GM18508 (cell line): ENCODE measurements around the gene MT4.

Source experiments
- ATAC-seq: cut with Tn5 transposase; IDR thresholded peaks from one replicate; pipeline ENCODE4 v1.9.1; 2021; ENCODE audit warnings: moderate number of reproducible peaks; ENCODE audit not compliant: insufficient read depth, unreplicated experiment

Gene MT4

GRCh38 chr16:56600398-56600999, 35.6 kb downstream of the MT4 start:
- ATAC-seq: no peak

GRCh38 chr16:56601325-56601724, 36.5 kb downstream of the MT4 start:
- ATAC-seq: no peak

GRCh38 chr16:56603589-56603988, 38.7 kb downstream of the MT4 start:
- ATAC-seq: no peak

- no peak for ATAC-seq
Observed at GRCh38 chr16:56604966-56605365, 40.1 kb downstream of the MT4 start.

- ATAC-seq: no peak
Observed at GRCh38 chr16:56605475-56605874, 40.6 kb downstream of the MT4 start.

GRCh38 chr16:56606071-56606475, 41.2 kb downstream of the MT4 start:
- ATAC-seq: no peak

GRCh38 chr16:56606476-56607108, 41.7 kb downstream of the MT4 start:
- no peak for ATAC-seq

- ATAC-seq: no peak
Observed at GRCh38 chr16:56607109-56607618, 42.3 kb downstream of the MT4 start.

- ATAC-seq: no peak
Observed at GRCh38 chr16:56607675-56608042, 42.8 kb downstream of the MT4 start.

GRCh38 chr16:56608043-56608875, 43.4 kb downstream of the MT4 start, which contains the start of gene MT2A:
TSS of gene MT2A (plus strand) at chr16:56608584. CDS start at chr16:56608656, 72 bp downstream.
- ATAC-seq: peak; percentile 47

- no peak for ATAC-seq
Observed at GRCh38 chr16:56608876-56609462, 44.1 kb downstream of the MT4 start.

- ATAC-seq: no peak
Observed at GRCh38 chr16:56609463-56609921, 44.6 kb downstream of the MT4 start.

- ATAC-seq: no peak
Observed at GRCh38 chr16:56610017-56610608, 45.2 kb downstream of the MT4 start.

GRCh38 chr16:56610609-56611111, 45.8 kb downstream of the MT4 start:
- ATAC-seq: no peak

GRCh38 chr16:56611281-56611833, 46.5 kb downstream of the MT4 start:
- ATAC-seq: no peak

GRCh38 chr16:56613706-56614105, 48.8 kb downstream of the MT4 start:
- no peak for ATAC-seq

GRCh38 chr16:56614549-56614991, 49.7 kb downstream of the MT4 start:
- no peak for ATAC-seq

GRCh38 chr16:56615353-56615752, 50.5 kb downstream of the MT4 start:
- ATAC-seq: no peak

GRCh38 chr16:56616608-56617211, 51.8 kb downstream of the MT4 start:
- ATAC-seq: no peak
